ENCODE results near the gene PPL.

PPL gene

GRCh38 chr16:4860727-4861342 is 76.1 kb downstream of the PPL start:
- no peak for TF ChIP-seq EZH2 (IDR thresholded peaks at IDR 0.05; ENCODE audit: borderline replicate concordance, low read length)
- TF ChIP-seq CTCF (IDR thresholded peaks at IDR 0.05; ENCODE audit: low read length) = no peak
- no peaks in the 10 kb centered on the region for H4K20me1 ChIP-seq (ENCODE audit: insufficient read depth, low read length)
- H3K27me3 ChIP-seq (ENCODE audit: insufficient read depth, low read length) = no peaks in the 10 kb centered on the region
- no peak overlapping the region for H3K4me3 ChIP-seq (ENCODE audit: low read depth, low read length, poor library complexity, severe bottlenecking)
- no peaks in the 10 kb centered on the region for H3K9me2 ChIP-seq (ENCODE audit: low read depth, low read length)
- no peak overlapping the region for H3K27ac ChIP-seq (ENCODE audit: low read depth, low read length, poor library complexity, severe bottlenecking)
- no peak overlapping the region for H2AFZ ChIP-seq (ENCODE audit: low read length)
- no peak overlapping the region for H3K4me2 ChIP-seq (ENCODE audit: low read length)
- H3K4me1 ChIP-seq (ENCODE audit: insufficient read depth, low read length, severe bottlenecking) = no peaks in the 10 kb centered on the region
- H3K9me3 ChIP-seq (ENCODE audit: low read length) = no peaks in the 10 kb centered on the region
- peaks cover 84% of the 10 kb centered on the region for H3K36me3 ChIP-seq (ENCODE audit: insufficient read depth, low read length)
- H3F3A ChIP-seq (ENCODE audit: insufficient read depth, low read length) = no peaks in the 10 kb centered on the region
- peaks cover 21% of the 10 kb centered on the region for H3K79me2 ChIP-seq (ENCODE audit: insufficient read depth, low read length)
- H3K9ac ChIP-seq (ENCODE audit: low read length) = no peak overlapping the region

- Histone ChIP-seq H3K4me1 (ENCODE audit: insufficient read depth, low read length, severe bottlenecking) (no peaks in the 10 kb centered on the region), H3K27me3 (ENCODE audit: insufficient read depth, low read length) (no peaks in the 10 kb centered on the region), H2AFZ (ENCODE audit: low read length) (no peak overlapping the region), H3K4me2 (ENCODE audit: low read length) (no peak overlapping the region), H3K4me3 (ENCODE audit: low read depth, low read length, poor library complexity, severe bottlenecking) (no peak overlapping the region), H3K27ac (ENCODE audit: low read depth, low read length, poor library complexity, severe bottlenecking) (no peak overlapping the region), H3F3A (ENCODE audit: insufficient read depth, low read length) (no peaks in the 10 kb centered on the region), H3K36me3 (ENCODE audit: insufficient read depth, low read length) (peaks cover 91% of the 10 kb centered on the region), H3K9ac (ENCODE audit: low read length) (no peak overlapping the region), H3K9me2 (ENCODE audit: low read depth, low read length) (no peaks in the 10 kb centered on the region), H4K20me1 (ENCODE audit: insufficient read depth, low read length) (no peaks in the 10 kb centered on the region), H3K9me3 (ENCODE audit: low read length) (no peaks in the 10 kb centered on the region), H3K79me2 (ENCODE audit: insufficient read depth, low read length) (peaks cover 16% of the 10 kb centered on the region)
- TF ChIP-seq EZH2 (IDR thresholded peaks at IDR 0.05; ENCODE audit: borderline replicate concordance, low read length) = no peak
- no peak for TF ChIP-seq CTCF (IDR thresholded peaks at IDR 0.05; ENCODE audit: low read length)
Measured at GRCh38 chr16:4859900-4860255, 77.1 kb downstream of the PPL start.

GRCh38 chr16:4859190-4859899 is 77.6 kb downstream of the PPL start:
- H3K9me2 ChIP-seq (ENCODE audit: low read depth, low read length) = no peaks in the 10 kb centered on the region
- no peaks in the 10 kb centered on the region for H3K9me3 ChIP-seq (ENCODE audit: low read length)
- no peak overlapping the region for H3K9ac ChIP-seq (ENCODE audit: low read length)
- H3K27ac ChIP-seq (ENCODE audit: low read depth, low read length, poor library complexity, severe bottlenecking) = no peak overlapping the region
- no peaks in the 10 kb centered on the region for H3K27me3 ChIP-seq (ENCODE audit: insufficient read depth, low read length)
- H3K4me1 ChIP-seq (ENCODE audit: insufficient read depth, low read length, severe bottlenecking) = no peaks in the 10 kb centered on the region
- no peaks in the 10 kb centered on the region for H3F3A ChIP-seq (ENCODE audit: insufficient read depth, low read length)
- H4K20me1 ChIP-seq (ENCODE audit: insufficient read depth, low read length) = no peaks in the 10 kb centered on the region
- H3K79me2 ChIP-seq (ENCODE audit: insufficient read depth, low read length) = peaks cover 10% of the 10 kb centered on the region; the same call in 1 of the 2 replicates
- H2AFZ ChIP-seq (ENCODE audit: low read length) = no peak overlapping the region
- H3K4me2 ChIP-seq (ENCODE audit: low read length) = no peak overlapping the region
- TF ChIP-seq CTCF (IDR thresholded peaks at IDR 0.05; ENCODE audit: low read length) (no peak), EZH2 (IDR thresholded peaks at IDR 0.05; ENCODE audit: borderline replicate concordance, low read length) (no peak)
- no peak overlapping the region for H3K4me3 ChIP-seq (ENCODE audit: low read depth, low read length, poor library complexity, severe bottlenecking)
- H3K36me3 ChIP-seq (ENCODE audit: insufficient read depth, low read length) = peaks cover 90% of the 10 kb centered on the region

Data from OCI-LY1 (cell line).